Kidney epithelial cell (primary cell): ENCODE measurements around the gene MAGI1. TPM values are rescaled to one million over a fixed set of nuclear protein-coding genes. Genes with fewer than 3 reads are reported as not detected.
A peak's percentile ranks its signal among the peaks of the same experiment; 100 is the strongest.

Experiments
- DNase-seq: peaks from one replicate; pipeline ENCODE4 v3.0.0-alpha.2; 2010; ENCODE audit warnings: low read depth
- H3K27me3 ChIP-seq: 2 replicates; pipeline ENCODE4 v1.6.0; 2011; ENCODE audit warnings: low read length; ENCODE audit not compliant: control insufficient read depth, insufficient read depth
- H3K36me3 ChIP-seq: 2 replicates; pipeline ENCODE4 v1.5.1; 2011; ENCODE audit warnings: low read length; ENCODE audit not compliant: control insufficient read depth, insufficient read depth
- H3K4me3 ChIP-seq: 2 replicates; pipeline ENCODE4 v1.5.1; 2011; ENCODE audit warnings: low read depth, mild to moderate bottlenecking, control low read depth, low read length
- CTCF ChIP-seq: IDR thresholded peaks from 2 replicates; pipeline ENCODE4 v1.5.1; 2011; ENCODE audit warnings: mild to moderate bottlenecking, moderate library complexity, low read length, control low read depth, inconsistent platforms; ENCODE audit not compliant: insufficient read depth, poor library complexity, severe bottlenecking
- total RNA-seq: library from RNA; depleted of rRNA; stranded (reverse); fragments of >200 nt; gene quantifications from 2 replicates; pipeline ENCODE4 v1.2.3, GENCODE V29; 2015

MAGI1 gene
- total RNA-seq, 1 donor from 2014 or later = 15.8 TPM

DNA sequence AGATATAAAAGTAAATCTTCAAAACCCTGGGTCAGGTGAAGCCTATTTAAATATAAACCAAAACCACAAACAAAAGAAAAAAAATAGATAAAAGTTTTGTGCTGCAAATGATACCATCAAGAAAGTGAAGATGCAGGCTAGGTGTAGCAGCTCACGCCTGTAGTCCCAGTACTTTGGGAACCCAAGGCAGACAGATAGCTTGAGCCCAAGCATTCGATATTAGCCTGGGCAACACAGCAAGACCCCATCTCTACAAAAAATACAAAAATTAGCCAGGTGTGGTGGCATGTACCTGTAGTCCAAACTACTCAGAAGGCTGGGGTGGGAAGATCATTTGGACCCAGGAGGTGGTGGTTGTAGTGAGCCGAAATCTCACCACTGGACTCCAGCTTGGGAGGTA lies 164.8 kb downstream of the MAGI1 start:
- no peak for TF ChIP-seq CTCF
- Histone ChIP-seq H3K27me3 (no peaks in the 10 kb centered on the region), H3K4me3 (no peak overlapping the region), H3K36me3 (no peaks in the 10 kb centered on the region)
- no peak for DNase-seq

- Histone ChIP-seq H3K4me3 (no peak overlapping the region), H3K36me3 (no peaks in the 10 kb centered on the region), H3K27me3 (no peaks in the 10 kb centered on the region)
- DNase-seq = no peak
- TF ChIP-seq CTCF = no peak
These were observed 165.7 kb downstream of the MAGI1 start for GRCh38 chr3:65873028-65873427.

DNA sequence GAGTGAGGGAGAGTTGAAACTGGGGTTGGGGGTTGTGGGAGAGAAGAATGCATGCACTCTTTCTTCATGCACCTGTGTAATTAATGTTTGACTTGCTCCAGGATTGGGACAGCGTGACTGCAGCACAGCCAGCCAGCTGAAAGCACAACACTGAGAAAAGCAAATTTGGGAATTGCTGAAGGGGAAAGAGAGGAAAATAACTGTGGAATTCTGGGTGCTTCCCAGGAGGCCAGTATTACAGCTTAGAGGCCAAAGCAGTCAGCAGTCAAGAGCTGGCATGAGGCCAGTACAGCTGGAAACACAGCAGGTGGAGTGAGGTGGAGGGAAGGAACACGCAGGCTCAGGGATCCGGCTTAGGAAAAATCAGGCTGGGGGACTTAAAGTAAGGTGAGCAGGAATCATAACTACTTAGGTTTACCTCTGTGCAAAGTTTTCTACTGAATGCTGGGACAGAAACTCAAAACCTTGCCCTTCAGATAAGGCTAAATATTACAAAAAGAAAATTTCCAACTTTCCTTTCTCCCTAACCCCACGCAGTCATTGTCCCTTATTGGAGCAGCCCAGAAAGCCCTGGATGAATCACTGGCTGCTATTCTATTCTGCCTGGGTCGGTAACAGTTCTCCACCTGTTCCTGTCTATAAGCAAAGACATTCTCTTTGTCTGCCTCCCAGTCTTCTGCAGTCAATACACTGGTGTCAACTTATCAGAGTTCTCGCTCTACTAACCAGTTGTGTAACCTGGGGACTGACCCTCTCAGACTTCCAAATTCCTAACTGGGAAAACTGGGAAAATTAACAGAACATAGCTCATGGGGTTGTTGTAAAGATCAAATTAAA lies 167.2 kb downstream of the MAGI1 start:
- TF ChIP-seq CTCF = no peak
- peak; percentile 47 for DNase-seq
- Histone ChIP-seq H3K36me3 (no peaks in the 10 kb centered on the region), H3K4me3 (no peak overlapping the region), H3K27me3 (no peaks in the 10 kb centered on the region)

DNA sequence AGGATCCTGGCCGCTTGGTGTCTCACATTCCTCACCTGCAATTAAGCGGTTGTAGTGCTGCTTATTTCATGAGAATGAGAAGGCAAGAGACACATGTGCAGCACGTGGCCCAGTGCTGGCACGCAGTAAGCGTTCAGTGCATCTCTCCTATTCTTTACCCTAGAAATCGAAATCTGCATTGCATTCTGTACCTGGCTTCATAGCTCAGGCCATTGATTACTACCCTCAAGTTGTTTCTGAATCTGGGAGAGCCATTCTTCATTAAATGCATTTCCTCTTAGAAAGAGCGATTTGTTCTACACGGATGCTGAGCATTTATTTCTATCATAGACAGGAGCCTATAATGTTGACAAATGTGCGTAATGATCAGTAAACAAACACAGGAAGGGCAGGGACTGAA lies 168.9 kb downstream of the MAGI1 start:
- no peak for TF ChIP-seq CTCF
- DNase-seq = no peak
- no peak overlapping the region for H3K4me3 ChIP-seq
- no peaks in the 10 kb centered on the region for H3K36me3 ChIP-seq
- no peaks in the 10 kb centered on the region for H3K27me3 ChIP-seq

DNA sequence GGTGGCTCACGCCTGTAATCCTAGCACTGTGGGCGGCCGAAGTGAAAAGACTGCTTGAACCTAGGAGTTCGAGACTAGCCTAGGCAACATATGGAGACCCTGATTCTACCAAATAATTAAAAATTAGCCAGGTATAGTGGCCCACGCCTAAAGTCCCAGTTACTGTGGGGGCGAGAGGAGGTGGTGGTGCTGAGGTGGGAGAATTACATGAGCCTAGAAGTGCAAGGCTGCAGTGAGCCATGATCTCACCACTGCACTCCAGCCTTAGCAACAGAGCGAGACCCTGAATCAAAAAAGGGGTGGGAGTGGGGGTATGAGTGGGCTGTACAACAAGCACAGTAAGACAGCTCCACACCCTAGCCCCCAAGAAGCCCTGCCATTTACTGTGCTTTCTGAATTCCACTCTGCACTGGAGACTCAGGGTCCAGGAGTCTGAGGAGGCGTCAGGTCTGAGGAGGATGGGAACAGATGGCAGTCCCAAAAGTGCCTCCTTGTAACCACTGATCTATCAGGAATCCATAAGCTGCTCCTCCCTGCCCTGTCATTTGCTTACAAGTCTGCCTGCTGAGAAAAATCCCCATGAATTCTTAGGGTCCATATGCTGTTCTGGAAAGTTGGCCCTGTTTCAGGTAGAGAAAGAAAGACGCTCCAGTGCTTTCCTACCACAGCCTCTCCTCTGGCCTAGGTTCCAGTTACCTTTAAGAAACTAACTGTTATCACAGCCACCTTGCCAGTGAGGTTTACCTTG lies 171.1 kb downstream of the MAGI1 start:
- no peak for TF ChIP-seq CTCF
- no peak for DNase-seq
- no peak overlapping the region for H3K4me3 ChIP-seq
- H3K27me3 ChIP-seq = no peaks in the 10 kb centered on the region
- no peaks in the 10 kb centered on the region for H3K36me3 ChIP-seq
